HepG2 (cell line): Measurements from ENCODE around the gene NUP133.

Experiments
- MYC ChIP-seq: sonication (generic); formaldehyde crosslinking; IDR thresholded peaks from 2 replicates; pipeline ENCODE4 v1.9.0; 2021; ENCODE audit warnings: missing genetic modification reagents, borderline replicate concordance
- NCOR1 ChIP-seq: fragments of 200-600 bp; sonication (generic); IDR thresholded peaks from 2 replicates; pipeline ENCODE4 v1.7.0; 2017; ENCODE audit warnings: antibody characterized with exemption, low read length, borderline replicate concordance
- POLR2A ChIP-seq, 2 experiments: IDR thresholded peaks; 2 replicates each; pipeline ENCODE4 v1.6.1; 2011; ENCODE audit warnings: low read depth in 2 of 2, low read length in 2 of 2, mild to moderate bottlenecking in 1 of 2, moderate library complexity in 1 of 2; ENCODE audit not compliant: insufficient read depth in 1 of 2
- ZBTB1 ChIP-seq: sonication (generic); formaldehyde crosslinking; IDR thresholded peaks from 2 replicates; pipeline ENCODE4 v1.4.0; 2020; ENCODE audit warnings: missing genetic modification reagents, borderline replicate concordance
- ZNF543 ChIP-seq: sonication (generic); formaldehyde crosslinking; IDR thresholded peaks from 2 replicates; pipeline ENCODE4 v1.4.0; 2020; ENCODE audit warnings: mild to moderate bottlenecking, missing genetic modification reagents
- TF ChIP-seq, protein P1 (sequence below): sonication (generic); formaldehyde crosslinking; IDR thresholded peaks from 2 replicates; pipeline ENCODE4 v1.5.0; 2020; ENCODE audit warnings: missing genetic modification reagents
- TF ChIP-seq, protein P2 (sequence below): sonication (generic); formaldehyde crosslinking; IDR thresholded peaks from 2 replicates; pipeline ENCODE4 v1.4.0; 2020; ENCODE audit warnings: mild to moderate bottlenecking, missing genetic modification reagents
- TF ChIP-seq, protein P3 (sequence below): sonication (generic); formaldehyde crosslinking; IDR thresholded peaks from 2 replicates; pipeline ENCODE4 v1.5.0; 2020; ENCODE audit warnings: mild to moderate bottlenecking, missing genetic modification reagents, moderate library complexity
- TF ChIP-seq, protein P4 (sequence below): sonication (generic); formaldehyde crosslinking; IDR thresholded peaks from 2 replicates; pipeline ENCODE4 v1.4.0; 2020; ENCODE audit warnings: missing genetic modification reagents

DNA sequence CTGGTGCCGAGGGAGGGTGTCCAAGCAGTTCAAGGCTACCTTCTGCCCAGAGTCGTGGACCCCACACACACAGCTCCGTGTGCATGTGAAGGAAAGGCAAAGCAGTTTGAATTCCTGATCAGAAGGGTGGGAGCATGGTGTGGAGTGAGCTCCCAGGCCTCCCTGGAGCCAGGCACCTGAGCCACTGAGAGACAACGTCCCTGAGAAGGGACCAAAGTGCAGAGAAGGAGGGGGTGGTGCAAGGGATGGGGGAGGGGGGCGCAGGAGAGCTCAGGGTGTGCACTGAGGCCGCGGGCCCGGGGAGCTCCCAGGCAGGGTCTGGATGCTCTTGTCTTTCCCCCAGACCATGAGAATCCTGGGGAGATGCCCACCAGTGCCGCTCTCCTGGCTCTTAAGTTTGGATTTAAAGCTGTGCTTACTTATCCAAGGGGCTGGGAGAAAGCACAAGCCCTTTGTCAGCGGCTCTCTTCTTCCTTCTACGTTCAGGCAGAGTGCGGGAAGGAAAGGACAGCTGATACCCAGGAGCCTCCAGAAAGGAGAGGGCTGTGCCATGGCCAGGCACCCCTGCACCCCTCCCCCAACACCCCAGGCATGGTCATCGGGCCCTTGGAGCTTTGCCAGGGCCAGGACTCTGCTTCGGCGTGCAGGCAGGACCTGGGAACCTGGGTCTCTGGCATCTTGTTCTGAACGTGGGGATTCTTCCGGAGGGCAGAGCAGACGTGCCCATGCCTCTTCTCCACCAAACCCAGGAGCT is 98.3 kb downstream of the NUP133 start:
- no peak for TF ChIP-seq ZBTB1
- TF ChIP-seq, protein P1, sequence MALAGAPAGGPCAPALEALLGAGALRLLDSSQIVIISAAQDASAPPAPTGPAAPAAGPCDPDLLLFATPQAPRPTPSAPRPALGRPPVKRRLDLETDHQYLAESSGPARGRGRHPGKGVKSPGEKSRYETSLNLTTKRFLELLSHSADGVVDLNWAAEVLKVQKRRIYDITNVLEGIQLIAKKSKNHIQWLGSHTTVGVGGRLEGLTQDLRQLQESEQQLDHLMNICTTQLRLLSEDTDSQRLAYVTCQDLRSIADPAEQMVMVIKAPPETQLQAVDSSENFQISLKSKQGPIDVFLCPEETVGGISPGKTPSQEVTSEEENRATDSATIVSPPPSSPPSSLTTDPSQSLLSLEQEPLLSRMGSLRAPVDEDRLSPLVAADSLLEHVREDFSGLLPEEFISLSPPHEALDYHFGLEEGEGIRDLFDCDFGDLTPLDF (CRISPR knock-in tag): no peak
- 0 out of 2 replicates have a peak, but pooled peaks have one; percentile 41 for TF ChIP-seq NCOR1
- peak; percentile 44 to 56; a peak in 2 of 4 replicates for TF ChIP-seq POLR2A (IDR thresholded peaks at IDR 0.05; ENCODE audit: insufficient read depth in 1 of 2, low read depth in 2 of 2, low read length in 2 of 2)
- TF ChIP-seq, protein P2, sequence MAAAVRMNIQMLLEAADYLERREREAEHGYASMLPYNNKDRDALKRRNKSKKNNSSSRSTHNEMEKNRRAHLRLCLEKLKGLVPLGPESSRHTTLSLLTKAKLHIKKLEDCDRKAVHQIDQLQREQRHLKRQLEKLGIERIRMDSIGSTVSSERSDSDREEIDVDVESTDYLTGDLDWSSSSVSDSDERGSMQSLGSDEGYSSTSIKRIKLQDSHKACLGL (CRISPR knock-in tag): no peak
- TF ChIP-seq, protein P3, sequence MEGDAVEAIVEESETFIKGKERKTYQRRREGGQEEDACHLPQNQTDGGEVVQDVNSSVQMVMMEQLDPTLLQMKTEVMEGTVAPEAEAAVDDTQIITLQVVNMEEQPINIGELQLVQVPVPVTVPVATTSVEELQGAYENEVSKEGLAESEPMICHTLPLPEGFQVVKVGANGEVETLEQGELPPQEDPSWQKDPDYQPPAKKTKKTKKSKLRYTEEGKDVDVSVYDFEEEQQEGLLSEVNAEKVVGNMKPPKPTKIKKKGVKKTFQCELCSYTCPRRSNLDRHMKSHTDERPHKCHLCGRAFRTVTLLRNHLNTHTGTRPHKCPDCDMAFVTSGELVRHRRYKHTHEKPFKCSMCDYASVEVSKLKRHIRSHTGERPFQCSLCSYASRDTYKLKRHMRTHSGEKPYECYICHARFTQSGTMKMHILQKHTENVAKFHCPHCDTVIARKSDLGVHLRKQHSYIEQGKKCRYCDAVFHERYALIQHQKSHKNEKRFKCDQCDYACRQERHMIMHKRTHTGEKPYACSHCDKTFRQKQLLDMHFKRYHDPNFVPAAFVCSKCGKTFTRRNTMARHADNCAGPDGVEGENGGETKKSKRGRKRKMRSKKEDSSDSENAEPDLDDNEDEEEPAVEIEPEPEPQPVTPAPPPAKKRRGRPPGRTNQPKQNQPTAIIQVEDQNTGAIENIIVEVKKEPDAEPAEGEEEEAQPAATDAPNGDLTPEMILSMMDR: no peak; the same call in 1 of the 2 replicates
- no peak for TF ChIP-seq ZNF543 (CRISPR knock-in tag)
- TF ChIP-seq, protein P4, sequence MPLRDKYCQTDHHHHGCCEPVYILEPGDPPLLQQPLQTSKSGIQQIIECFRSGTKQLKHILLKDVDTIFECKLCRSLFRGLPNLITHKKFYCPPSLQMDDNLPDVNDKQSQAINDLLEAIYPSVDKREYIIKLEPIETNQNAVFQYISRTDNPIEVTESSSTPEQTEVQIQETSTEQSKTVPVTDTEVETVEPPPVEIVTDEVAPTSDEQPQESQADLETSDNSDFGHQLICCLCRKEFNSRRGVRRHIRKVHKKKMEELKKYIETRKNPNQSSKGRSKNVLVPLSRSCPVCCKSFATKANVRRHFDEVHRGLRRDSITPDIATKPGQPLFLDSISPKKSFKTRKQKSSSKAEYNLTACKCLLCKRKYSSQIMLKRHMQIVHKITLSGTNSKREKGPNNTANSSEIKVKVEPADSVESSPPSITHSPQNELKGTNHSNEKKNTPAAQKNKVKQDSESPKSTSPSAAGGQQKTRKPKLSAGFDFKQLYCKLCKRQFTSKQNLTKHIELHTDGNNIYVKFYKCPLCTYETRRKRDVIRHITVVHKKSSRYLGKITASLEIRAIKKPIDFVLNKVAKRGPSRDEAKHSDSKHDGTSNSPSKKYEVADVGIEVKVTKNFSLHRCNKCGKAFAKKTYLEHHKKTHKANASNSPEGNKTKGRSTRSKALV (CRISPR knock-in tag): no peak
- peak; percentile 35; the same call in 1 of the 2 replicates for TF ChIP-seq MYC (CRISPR knock-in tag)
